ENCODE data around the gene DUSP22. TPM values are rescaled to one million over a fixed set of nuclear protein-coding genes. Genes with fewer than 3 reads are reported as not detected.
"Not testable (repeated sequence)": the region's sequence is repeated elsewhere in the genome, so short reads cannot be mapped to it uniquely, and the experiment has no call there.

DUSP22 gene
- total RNA-seq, 2 donors from 2014 or later, result 45.1 to 54.1 TPM

DNA sequence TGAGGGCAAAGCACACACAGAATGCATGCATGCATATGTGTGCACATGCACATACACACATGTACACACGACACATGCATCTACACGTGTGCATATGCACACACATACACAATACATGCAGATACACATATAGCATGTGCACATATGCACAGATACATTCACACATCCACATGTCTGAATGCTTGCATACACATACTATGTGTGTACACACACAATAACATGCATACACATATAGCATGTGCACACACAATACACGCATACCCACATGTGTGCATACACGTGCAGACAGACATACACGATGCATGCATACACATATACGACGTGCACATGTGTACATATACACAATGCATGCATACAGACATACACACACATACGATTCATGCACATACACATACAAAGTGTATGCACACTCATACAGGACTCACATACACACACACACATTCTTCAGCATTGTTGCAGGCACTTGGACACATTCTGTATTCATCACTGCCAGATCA lies 75.1 kb downstream of the DUSP22 start:
- Histone ChIP-seq H3K36me3 (no peaks in the 10 kb centered on the region), H3K27me3 (peaks cover 0 to 5% of the 10 kb centered on the region in 2 donors), H3K9me3 (peaks cover 0 to 12% of the 10 kb centered on the region in 2 donors), H3K27ac (no peak overlapping the region), H3K4me1 (no peaks in the 10 kb centered on the region), H3K4me3 (no peak overlapping the region)
- TF ChIP-seq, protein P1, sequence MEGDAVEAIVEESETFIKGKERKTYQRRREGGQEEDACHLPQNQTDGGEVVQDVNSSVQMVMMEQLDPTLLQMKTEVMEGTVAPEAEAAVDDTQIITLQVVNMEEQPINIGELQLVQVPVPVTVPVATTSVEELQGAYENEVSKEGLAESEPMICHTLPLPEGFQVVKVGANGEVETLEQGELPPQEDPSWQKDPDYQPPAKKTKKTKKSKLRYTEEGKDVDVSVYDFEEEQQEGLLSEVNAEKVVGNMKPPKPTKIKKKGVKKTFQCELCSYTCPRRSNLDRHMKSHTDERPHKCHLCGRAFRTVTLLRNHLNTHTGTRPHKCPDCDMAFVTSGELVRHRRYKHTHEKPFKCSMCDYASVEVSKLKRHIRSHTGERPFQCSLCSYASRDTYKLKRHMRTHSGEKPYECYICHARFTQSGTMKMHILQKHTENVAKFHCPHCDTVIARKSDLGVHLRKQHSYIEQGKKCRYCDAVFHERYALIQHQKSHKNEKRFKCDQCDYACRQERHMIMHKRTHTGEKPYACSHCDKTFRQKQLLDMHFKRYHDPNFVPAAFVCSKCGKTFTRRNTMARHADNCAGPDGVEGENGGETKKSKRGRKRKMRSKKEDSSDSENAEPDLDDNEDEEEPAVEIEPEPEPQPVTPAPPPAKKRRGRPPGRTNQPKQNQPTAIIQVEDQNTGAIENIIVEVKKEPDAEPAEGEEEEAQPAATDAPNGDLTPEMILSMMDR (IDR thresholded peaks at IDR 0.05), result no peak
- no peak for DNase-seq (ENCODE audit: low spot score)

DNA sequence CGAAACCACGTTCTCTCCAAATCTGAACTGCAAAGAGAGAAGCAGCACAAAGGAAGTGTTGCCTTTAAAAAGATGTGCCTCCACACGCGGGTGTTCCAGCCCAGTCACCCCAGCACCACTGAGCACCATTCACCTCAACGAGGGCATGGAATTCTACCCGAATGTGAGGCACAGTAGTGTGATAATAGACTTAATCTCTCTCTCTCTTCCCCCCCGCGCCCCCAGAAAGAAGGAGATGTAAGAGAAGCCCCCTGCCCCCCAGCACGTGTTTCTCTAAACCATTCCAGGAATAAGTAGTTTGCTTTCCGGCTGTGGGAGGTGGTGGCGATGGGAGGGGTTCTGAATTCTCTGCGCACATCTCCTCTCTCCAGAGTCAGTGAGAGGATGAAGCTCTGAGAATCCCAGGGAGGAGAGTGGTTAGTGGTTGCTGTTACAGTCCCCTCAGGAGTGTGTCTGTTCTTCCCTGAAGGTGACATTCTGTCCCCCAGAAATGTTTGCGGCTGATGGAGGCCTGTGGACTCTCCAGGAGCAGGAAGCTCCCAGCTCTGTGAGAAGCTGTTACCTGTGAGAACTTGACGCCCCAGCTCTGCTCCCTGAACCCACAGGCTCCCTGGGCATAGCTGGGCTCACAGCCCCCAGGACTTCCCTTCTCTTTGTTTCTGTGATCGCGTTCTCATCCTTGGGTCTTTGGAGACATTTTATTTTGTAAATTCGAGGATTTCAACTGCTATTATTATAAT lies 75.8 kb downstream of the DUSP22 start:
- no peak for DNase-seq (ENCODE audit: low spot score)
- Histone ChIP-seq H3K27ac (no peak overlapping the region), H3K36me3 (no peaks in the 10 kb centered on the region), H3K9me3 (peaks cover 0 to 12% of the 10 kb centered on the region in 2 donors), H3K4me3 (no peak overlapping the region), H3K27me3 (peaks cover 0 to 5% of the 10 kb centered on the region in 2 donors), H3K4me1 (no peaks in the 10 kb centered on the region)
- TF ChIP-seq, protein P1 (IDR thresholded peaks at IDR 0.05), result no peak

DNA sequence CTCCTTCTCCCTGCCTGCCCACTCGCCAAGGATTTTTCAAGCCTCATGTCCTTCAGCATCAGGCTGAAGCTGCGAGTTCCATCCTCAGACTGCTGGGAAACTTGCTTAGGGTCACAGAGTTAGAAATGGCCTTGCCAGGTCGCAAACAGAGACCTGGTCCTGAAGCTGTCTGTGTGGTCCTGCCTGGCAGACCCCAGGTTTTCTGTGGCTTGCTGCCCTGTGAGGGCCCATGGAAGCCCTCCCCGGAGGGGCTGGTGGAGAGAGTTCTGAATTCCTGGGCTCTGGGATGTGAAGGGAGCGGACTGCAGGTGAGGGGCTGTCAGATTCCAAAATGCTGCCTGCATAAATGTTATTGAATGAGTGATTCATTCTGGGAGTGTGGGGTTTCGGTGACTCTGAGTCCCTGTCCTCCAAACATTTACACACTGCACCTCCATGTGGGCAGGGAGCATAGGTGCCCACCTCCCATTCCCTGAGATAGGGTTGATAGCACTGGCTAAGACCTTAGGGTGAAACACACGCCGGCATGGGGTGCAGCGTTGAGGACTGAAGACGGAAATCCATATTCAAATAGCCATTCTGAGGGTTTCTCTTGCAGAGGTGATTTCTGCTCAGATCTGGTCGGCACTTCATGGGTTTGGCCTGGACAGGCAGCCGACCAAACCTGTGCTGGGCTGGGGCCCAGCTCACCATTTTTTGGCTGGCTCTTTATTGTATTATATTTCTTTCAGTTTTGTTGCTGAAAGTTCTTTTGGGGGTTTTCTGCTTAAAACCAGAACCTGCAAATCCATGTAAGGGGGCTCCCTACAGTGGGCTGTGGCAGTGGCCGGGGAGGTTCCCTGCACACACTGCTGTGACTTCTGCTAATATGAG lies 77.5 kb downstream of the DUSP22 start:
- no peak for DNase-seq (ENCODE audit: low spot score)
- no peak overlapping the region for H3K27ac ChIP-seq
- H3K36me3 ChIP-seq, result no peaks in the 10 kb centered on the region
- H3K4me1 ChIP-seq, result no peaks in the 10 kb centered on the region
- TF ChIP-seq, protein P1 (IDR thresholded peaks at IDR 0.05), result no peak
- H3K4me3 ChIP-seq, result no peak overlapping the region
- H3K9me3 ChIP-seq, result no peaks in the 10 kb centered on the region
- H3K27me3 ChIP-seq, result peaks cover 0 to 5% of the 10 kb centered on the region in 2 donors

DNA sequence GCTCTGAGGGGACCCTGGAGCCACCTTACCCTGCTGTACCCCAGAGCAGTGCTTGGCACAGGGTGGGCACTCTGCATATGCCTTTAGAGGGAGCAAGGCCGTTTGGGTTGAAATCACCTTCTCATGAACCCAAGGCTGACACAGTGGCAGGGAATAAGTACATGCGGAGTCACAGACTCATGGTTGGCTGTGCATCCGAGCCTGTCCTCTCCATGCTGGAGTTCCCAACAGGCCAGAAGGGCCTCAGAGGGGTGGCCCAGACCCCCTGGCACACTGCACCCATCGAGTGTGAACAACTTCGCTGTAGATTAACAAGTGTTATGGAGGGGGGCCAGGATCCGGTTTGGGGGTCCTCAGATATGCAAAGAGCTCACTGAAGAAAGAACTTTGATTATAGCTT lies 78.3 kb downstream of the DUSP22 start:
- Histone ChIP-seq H3K9me3 (no peaks in the 10 kb centered on the region), H3K27me3 (peaks cover 0 to 5% of the 10 kb centered on the region in 2 donors), H3K36me3 (no peaks in the 10 kb centered on the region), H3K4me3 (no peak overlapping the region), H3K4me1 (no peaks in the 10 kb centered on the region), H3K27ac (no peak overlapping the region)
- DNase-seq (ENCODE audit: low spot score), result no peak
- TF ChIP-seq, protein P1 (IDR thresholded peaks at IDR 0.05), result no peak

DNA sequence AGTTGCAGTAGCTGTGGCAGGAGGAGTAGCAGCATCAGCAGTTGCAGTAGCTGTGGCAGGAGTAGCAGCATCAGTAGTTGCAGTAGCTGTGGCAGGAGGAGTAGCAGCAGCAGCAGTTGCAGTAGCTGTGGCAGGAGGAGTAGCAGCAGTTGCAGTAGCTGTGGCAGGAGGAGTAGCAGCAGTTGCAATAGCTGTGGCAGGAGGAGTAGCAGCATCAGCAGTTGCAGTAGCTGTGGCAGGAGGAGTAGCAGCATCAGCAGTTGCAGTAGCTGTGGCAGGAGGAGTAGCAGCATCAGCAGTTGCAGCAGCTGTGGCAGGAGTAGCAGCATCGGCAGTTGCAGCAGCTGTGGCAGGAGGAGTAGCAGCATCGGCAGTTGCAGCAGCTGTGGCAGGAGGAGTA lies 79.6 kb downstream of the DUSP22 start:
- not testable (repeated sequence) for H3K36me3 ChIP-seq; H3K27ac ChIP-seq; H3K9me3 ChIP-seq; H3K27me3 ChIP-seq; H3K4me3 ChIP-seq; H3K4me1 ChIP-seq; DNase-seq (ENCODE audit: low spot score)

DNA sequence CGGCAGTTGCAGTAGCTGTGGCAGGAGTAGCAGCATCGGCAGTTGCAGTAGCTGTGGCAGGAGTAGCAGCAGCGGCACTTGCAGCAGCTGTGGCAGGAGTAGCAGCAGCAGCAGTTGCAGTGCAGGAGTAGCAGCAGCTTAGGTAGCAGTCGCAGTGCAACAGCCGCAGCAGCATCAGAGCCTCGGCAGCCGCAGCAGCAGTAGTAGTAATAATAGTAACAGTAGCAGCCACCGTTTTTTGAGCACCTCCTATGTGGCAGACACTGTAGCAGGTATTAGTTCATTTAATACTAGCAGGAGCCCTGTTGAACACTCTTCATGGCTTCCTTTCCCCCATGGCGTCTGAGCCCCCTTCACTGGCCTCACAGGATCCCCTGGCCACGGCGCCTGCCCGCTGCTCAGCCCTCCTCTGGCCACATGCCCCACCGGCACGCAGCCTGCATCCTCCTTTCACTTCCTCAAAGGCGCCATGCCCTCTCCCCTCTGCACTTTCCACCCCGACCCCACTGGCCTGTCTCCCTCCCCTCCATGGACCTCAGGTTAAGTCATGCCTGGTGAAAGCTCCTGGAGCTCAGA lies 80.1 kb downstream of the DUSP22 start:
- peaks cover 0 to 5% of the 10 kb centered on the region in 2 donors for H3K27me3 ChIP-seq
- no peak overlapping the region for H3K27ac ChIP-seq
- no peaks in the 10 kb centered on the region for H3K36me3 ChIP-seq
- H3K4me1 ChIP-seq, result no peaks in the 10 kb centered on the region
- H3K9me3 ChIP-seq, result no peaks in the 10 kb centered on the region
- H3K4me3 ChIP-seq, result no peak overlapping the region
- DNase-seq (ENCODE audit: low spot score), result no peak
- TF ChIP-seq, protein P1 (IDR thresholded peaks at IDR 0.05), result no peak
